Mucosa of descending colon (tissue), 3 donors: ENCODE data around the gene MACF1. TPM values are rescaled to one million over a fixed set of nuclear protein-coding genes. Genes with fewer than 3 reads are reported as not detected.
A peak's percentile ranks its signal among the peaks of the same experiment; 100 is the strongest.

Experiments
- ATAC-seq: fragments of 200-7000 bp; cut with Tn5 transposase; one replicate; pipeline ENCODE4 v1.9.1; 2020; ENCODE audit warnings: mild to moderate bottlenecking, moderate library complexity
- DNase-seq, 3 donors: peaks; one replicate each; pipeline ENCODE4 v3.0.0-alpha.2; 2020
- H3K36me3 ChIP-seq: fragments of 200-600 bp; one replicate; pipeline ENCODE4 v1.8.0; 2021; ENCODE audit warnings: low read depth, mild to moderate bottlenecking
- H3K4me1 ChIP-seq: fragments of 200-600 bp; one replicate; pipeline ENCODE4 v1.8.0; 2021; ENCODE audit warnings: low read depth, mild to moderate bottlenecking
- H3K4me3 ChIP-seq: fragments of 200-600 bp; one replicate; pipeline ENCODE4 v1.8.0; 2021; ENCODE audit warnings: mild to moderate bottlenecking
- H3K9me3 ChIP-seq: fragments of 200-600 bp; one replicate; pipeline ENCODE4 v1.8.0; 2021; ENCODE audit warnings: mild to moderate bottlenecking
- intact Hi-C, 2 donors: fragments of 100-400 bp; cut with DNase I in 1 of 2; cut with micrococcal nuclease in 1 of 2; formaldehyde crosslinking; loops; one replicate each; pipeline versions ENCODE4 v1.11.0 to v1.11.1; 2022; cut with DNase I, micrococcal nuclease
- total RNA-seq, 3 donors: library from RNA; stranded (reverse); fragmentation: NEBNext Ultra II Directional in 2 of 3; extraction: Animal tissue kit (Norgen Biotek cat#: 25700) in 2 of 3; gene quantifications; one replicate each; pipeline versions ENCODE4 v1.2.1 to v1.2.4, GENCODE V29; 2021 to 2023
- TF ChIP-seq, protein P1 (sequence below): fragments of 200-600 bp; IDR thresholded peaks from one replicate; pipeline ENCODE4 v1.8.0; 2022; ENCODE audit warnings: antibody characterized with exemption, mild to moderate bottlenecking
- donor health status: DM: no; HTN: no; CAD: no; lungs with moderate emphysema.
- donor health status: DM: no; HTN: no; CAD: no.
- donor health status: DM: no; HTN: yes; CAD: no.

MACF1 gene
- total RNA-seq, 3 donors from 2014 or later, result 146 to 362 (median 156) TPM

DNA sequence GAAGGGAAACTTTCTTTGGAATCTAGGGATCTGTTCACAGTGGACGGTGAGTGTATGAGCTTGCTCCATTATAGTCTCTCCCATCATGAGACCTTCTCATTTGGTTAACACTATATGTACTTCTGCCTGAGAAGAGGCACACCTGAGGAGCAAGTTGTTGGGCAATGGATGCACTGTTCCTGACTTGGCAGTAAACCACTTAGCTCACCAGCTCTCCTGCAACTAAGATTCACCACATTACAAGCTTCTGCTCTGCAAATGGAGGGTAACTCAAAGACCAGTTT, 10.2 kb downstream of the MACF1 start:
- intact Hi-C loops, result no loop called here
- TF ChIP-seq, protein P1, sequence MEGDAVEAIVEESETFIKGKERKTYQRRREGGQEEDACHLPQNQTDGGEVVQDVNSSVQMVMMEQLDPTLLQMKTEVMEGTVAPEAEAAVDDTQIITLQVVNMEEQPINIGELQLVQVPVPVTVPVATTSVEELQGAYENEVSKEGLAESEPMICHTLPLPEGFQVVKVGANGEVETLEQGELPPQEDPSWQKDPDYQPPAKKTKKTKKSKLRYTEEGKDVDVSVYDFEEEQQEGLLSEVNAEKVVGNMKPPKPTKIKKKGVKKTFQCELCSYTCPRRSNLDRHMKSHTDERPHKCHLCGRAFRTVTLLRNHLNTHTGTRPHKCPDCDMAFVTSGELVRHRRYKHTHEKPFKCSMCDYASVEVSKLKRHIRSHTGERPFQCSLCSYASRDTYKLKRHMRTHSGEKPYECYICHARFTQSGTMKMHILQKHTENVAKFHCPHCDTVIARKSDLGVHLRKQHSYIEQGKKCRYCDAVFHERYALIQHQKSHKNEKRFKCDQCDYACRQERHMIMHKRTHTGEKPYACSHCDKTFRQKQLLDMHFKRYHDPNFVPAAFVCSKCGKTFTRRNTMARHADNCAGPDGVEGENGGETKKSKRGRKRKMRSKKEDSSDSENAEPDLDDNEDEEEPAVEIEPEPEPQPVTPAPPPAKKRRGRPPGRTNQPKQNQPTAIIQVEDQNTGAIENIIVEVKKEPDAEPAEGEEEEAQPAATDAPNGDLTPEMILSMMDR, result no peak
- ATAC-seq (peak; percentile 19), DNase-seq (no peak)
- peaks cover 19% of the 10 kb centered on the region for H3K4me1 ChIP-seq
- no peak overlapping the region for H3K4me3 ChIP-seq
- no peaks in the 10 kb centered on the region for H3K36me3 ChIP-seq
- H3K9me3 ChIP-seq, result no peaks in the 10 kb centered on the region

DNA sequence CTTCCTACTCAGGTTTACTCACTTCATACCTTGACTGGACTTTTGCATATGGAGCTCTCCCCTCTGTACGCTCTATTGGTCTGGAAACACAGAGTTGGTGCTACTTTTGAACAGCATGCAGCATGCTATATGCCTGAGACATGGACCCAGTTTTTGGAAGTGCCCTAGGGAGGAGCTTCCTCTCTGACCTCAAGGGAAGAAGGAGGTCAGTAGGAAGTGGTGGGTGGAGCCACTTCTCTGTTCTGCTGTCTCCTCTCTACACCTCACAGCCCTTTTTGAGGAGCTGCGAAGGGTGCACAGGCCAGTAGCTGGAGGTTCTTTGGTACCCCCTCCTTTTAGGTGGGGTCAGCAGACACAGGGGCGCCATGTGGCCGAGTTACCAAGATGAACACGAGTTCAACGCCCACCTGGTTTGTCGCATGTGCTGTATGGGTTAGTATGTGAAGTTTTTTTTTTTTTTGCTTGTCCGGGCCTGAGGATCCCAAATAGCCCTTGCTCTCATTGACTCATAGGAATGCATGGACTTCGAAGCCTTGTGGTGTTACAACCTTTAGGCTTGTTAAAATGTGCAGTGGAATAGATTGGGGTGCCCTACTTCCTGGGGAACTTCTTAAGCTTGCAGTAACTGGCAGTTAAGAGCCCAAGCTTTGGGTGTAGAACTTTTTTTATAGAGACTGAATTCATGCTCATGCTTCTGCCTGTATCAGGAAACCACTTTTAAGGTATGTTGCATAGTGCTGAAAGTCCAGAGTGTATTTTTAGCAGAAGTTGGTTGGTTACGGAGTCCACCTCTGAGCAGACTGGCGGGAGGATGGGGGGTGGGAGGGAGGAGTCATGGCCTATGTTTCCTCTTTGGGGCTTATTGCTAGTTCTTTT, 10.7 kb downstream of the MACF1 start:
- no peaks in the 10 kb centered on the region for H3K9me3 ChIP-seq
- no peaks in the 10 kb centered on the region for H3K36me3 ChIP-seq
- DNase-seq (peak in 2 of 3 donors; percentile 38 to 58), ATAC-seq (peak; percentile 75)
- peaks cover 19% of the 10 kb centered on the region for H3K4me1 ChIP-seq
- H3K4me3 ChIP-seq, result no peak overlapping the region
- TF ChIP-seq, protein P1, result no peak
- intact Hi-C loops, result no loop called here

DNA sequence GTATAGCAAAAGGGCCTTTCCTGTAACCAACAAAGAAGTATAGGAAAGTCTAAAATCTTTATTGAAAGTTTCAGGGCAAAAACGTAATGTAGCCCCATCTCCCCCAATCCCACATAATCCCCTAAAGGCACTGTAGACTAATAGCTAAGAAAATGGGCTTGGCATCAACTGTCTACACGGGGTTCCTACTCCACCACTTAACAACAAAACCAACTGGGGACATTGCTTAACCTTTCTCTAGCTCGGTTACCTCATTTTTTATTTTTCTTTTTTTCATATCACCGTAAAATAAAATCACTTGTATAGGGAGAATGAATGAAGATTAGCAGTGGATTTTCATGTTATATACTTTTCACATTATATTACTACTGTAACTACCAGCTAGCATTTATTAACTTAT, 12.3 kb downstream of the MACF1 start:
- intact Hi-C loops, result no loop called here
- Histone ChIP-seq H3K4me3 (no peak overlapping the region), H3K4me1 (peaks cover 19% of the 10 kb centered on the region), H3K36me3 (no peaks in the 10 kb centered on the region), H3K9me3 (no peaks in the 10 kb centered on the region)
- DNase-seq (no peak), ATAC-seq (no peak)
- TF ChIP-seq, protein P1, result no peak

DNA sequence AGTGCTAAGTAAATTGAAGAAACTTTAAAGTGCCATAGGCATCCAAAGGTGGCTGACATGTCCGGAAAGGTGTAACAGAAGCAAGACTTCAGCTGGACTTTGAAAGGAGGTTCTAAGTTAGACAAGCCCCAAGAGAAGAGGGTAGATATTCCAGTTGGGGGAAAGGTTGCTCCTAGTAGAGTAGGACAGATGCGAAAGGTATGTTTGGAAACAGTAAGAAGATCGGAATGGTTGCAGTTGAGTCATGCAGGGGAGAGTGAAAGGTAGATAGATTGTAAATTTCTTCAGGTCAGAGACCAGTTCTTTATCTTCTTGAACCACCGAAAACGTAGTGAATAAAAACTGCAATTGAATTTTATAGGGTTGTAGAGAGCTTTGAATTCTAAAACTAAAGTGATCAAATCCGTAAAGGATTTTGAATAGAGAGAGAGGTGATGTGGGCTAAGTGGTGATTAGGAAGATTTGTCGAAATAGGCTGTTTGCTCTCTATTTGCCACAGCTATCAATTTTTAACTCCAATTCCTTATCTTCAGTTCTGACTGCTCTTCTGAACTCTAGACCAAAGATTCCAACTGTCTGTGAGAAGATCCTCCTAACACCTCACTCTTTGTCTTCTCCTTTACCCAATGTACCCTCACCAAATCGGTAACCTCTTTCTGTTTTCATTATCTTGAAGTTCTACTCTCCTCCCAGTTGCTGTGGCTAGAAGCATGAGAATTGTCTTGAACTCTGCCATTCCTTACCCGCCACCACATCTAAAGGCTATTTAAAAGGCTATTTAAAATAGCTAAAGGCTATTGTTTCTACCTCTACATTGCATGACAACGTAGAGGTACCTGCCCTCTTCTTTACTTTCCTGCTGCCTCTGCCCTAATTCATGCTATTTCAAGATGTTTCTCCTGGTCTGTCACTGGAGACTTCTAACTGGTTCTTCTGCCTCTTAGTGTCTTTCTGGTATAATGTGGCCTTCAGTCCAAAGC, 16.7 kb downstream of the MACF1 start:
- no peak for DNase-seq
- TF ChIP-seq, protein P1, result no peak
- intact Hi-C loops, result no loop called here
- ATAC-seq, result no peak
- Histone ChIP-seq H3K36me3 (no peaks in the 10 kb centered on the region), H3K9me3 (no peaks in the 10 kb centered on the region), H3K4me1 (no peaks in the 10 kb centered on the region), H3K4me3 (no peak overlapping the region)

DNA sequence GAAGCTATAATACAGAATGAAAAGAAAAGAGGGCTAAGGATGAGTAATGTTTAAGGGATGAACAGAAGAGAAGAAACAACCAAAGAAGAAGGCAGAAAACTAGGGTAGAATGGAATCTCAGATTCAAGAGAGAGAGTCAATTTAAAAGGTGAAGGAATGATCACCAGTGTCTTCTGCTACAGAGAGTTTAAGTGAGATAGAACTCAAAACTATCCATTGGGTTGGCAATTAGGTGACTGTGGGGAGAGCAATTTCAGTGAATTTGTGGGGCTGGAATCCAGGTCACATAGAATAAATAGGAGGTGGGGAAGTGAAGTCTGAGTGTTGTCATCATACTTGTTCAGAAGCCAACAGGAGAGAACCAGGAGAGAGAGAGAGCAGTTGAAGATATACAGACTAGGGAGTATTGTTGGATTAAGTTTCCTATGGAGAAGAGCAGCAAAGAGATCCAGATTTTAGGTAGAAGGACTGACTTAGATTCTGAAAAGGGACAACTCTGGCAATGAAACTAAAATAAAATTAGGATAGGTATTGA, 19.9 kb downstream of the MACF1 start:
- DNase-seq, result no peak
- TF ChIP-seq, protein P1, result no peak
- H3K36me3 ChIP-seq, result no peaks in the 10 kb centered on the region
- H3K4me3 ChIP-seq, result no peak overlapping the region
- H3K9me3 ChIP-seq, result no peaks in the 10 kb centered on the region
- ATAC-seq, result no peak
- intact Hi-C loops, result no loop called here
- H3K4me1 ChIP-seq, result no peaks in the 10 kb centered on the region
